Psoas muscle (tissue), 8 donors: ENCODE results near the gene TBC1D2B. TPM values are rescaled to one million over a fixed set of nuclear protein-coding genes. Genes with fewer than 3 reads are reported as not detected.
A peak's percentile ranks its signal among the peaks of the same experiment; 100 is the strongest.

Source experiments
- ATAC-seq, 4 donors: fragments of 200-7000 bp; cut with Tn5 transposase; one replicate each; pipeline ENCODE4 v1.9.1; 2020; ENCODE audit warnings: moderate library complexity in 3 of 4, mild to moderate bottlenecking in 2 of 4
- DNase-seq, 2 donors: peaks; one replicate each; pipeline ENCODE4 v3.0.0-alpha.2; 2020
- H3K27ac ChIP-seq: fragments of 200-600 bp; one replicate; pipeline ENCODE4 v1.8.0; 2022
- H3K27me3 ChIP-seq, 3 donors: fragments of 200-600 bp in 1 of 3; one replicate each; pipeline versions ENCODE4 v1.6.1 to v1.8.0; 2013 to 2022; ENCODE audit warnings: low read length in 2 of 3, mild to moderate bottlenecking in 2 of 3, moderate library complexity in 1 of 3; ENCODE audit not compliant: insufficient read depth in 3 of 3
- H3K36me3 ChIP-seq, 2 donors: fragments of 200-600 bp in 1 of 2; one replicate each; pipeline versions ENCODE4 v1.6.1 to v1.8.0; 2013 to 2022; ENCODE audit warnings: low read depth in 1 of 2, mild to moderate bottlenecking in 1 of 2, moderate library complexity in 1 of 2; ENCODE audit not compliant: insufficient read depth in 1 of 2
- H3K4me1 ChIP-seq: fragments of 200-600 bp; one replicate; pipeline ENCODE4 v1.8.0; 2022
- H3K4me3 ChIP-seq: fragments of 200-600 bp; one replicate; pipeline ENCODE4 v1.8.0; 2022; ENCODE audit warnings: mild to moderate bottlenecking
- H3K9me3 ChIP-seq: fragments of 200-600 bp; one replicate; pipeline ENCODE4 v1.8.0; 2022
- CTCF ChIP-seq: fragments of 200-600 bp; IDR thresholded peaks from one replicate; pipeline ENCODE4 v1.8.0; 2022; ENCODE audit warnings: antibody characterized with exemption
- WGBS, 3 donors: extraction: QIAGEN DNeasy Blood & Tissue Kit; methylation state at CpG; one replicate each; pipeline versions ENCODE4 v1.1.6 to v1.1.7; 2013; 5-methylcytosine and 5-hydroxymethylcytosine counted together
- intact Hi-C, 2 donors: fragments of 100-400 bp; cut with DNase I; formaldehyde crosslinking; loops; one replicate each; pipeline versions ENCODE4 v1.11.0 to v1.14.2; 2022
- polyA plus RNA-seq, 3 donors: library from polyadenylated mRNA; stranded (reverse); fragments of 200-250 nt; gene quantifications; one replicate each; pipeline ENCODE4 v1.2.3, GENCODE V29; 2013
- total RNA-seq, 4 donors: library from RNA; stranded (reverse); fragmentation: NEBNext Ultra II Directional in 2 of 4; extraction: Animal tissue kit (Norgen Biotek cat#: 25700) in 2 of 4; gene quantifications; one replicate each; pipeline versions ENCODE4 v1.2.1 to v1.2.4, GENCODE V29; 2021 to 2023
- donor health status: healthy with polysubstance abuse.
- donor health status: DM: no; HTN: no; CAD: no; lungs with moderate emphysema.
- donor health status: Bipolar disorder and iron deficiency.
- donor health status: healthy.
- donor health status: DM: yes; HTN: yes; CAD: no.
- donor health status: DM: no; HTN: no; CAD: no.
- donor health status: DM: no; HTN: no; CAD: no.
- donor health status: DM: yes; HTN: yes; CAD: no.

Gene TBC1D2B
- total and polyA plus RNA-seq, 7 donors, result 2.8 to 11.8 (median 6.8) TPM

- no peak overlapping the region for H3K4me3 ChIP-seq
- intact Hi-C loops, result no loop called here
- WGBS, 3 donors, result 15 to 25% (median 25%) methylated on average over 2 of the region's 2 CpGs
These were observed 20.7 kb downstream of the TBC1D2B start for GRCh38 chr15:78056714-78057269.

DNA sequence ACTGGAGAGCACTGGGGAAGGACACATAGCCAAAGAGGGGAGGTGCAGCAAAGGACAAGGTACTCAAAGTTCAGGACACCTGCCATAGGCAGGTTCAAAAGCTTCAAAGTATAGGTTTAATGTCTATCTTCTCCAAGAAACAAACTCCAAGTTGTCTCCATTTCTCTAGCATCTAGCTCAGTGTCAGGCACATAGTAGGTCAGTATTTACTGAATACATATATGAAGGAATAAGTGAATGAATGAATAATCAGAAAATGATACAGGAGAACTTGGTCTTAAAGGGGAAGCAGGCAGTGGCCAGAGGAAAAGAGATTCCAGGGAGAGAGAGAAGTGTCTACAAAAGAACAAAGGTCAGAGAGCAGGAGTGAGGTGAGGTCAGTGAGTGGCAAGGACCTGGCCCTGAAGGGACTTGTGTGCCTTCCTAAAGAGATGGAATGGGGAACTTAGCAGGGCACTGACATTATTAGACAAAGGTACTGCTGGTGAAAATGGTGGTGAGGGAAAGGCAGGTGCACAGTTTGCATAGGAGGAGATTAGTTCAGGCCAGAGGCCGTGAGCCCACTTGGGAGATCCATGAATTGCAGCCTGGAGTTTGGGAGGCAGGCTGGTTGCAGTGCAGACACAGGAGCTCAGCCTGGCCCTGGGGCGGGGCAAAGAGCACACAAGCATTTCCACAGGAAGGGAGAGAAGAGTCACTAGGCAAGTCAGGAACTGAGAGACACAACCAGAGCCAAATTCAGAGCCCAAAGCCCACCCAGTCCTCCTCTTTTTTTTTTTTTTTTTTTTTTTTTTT is 21.4 kb downstream of the TBC1D2B start:
- H3K36me3 ChIP-seq, result peaks cover 2 to 11% of the 10 kb centered on the region in 2 donors
- H3K9me3 ChIP-seq, result no peaks in the 10 kb centered on the region
- peaks cover 52% of the 10 kb centered on the region for H3K4me1 ChIP-seq
- DNase-seq (no peak), ATAC-seq (peak in 3 of 4 donors; percentile 4 to 43 (median 19))
- TF ChIP-seq CTCF, result no peak
- H3K27me3 ChIP-seq, result no peaks in the 10 kb centered on the region
- no peak overlapping the region for H3K4me3 ChIP-seq
- peak overlapping the region; percentile 47 for H3K27ac ChIP-seq
- 44 to 53% (median 50%) methylated on average over 2 of the region's 2 CpGs for WGBS, 3 donors
- intact Hi-C loops, result no loop called here

More at GRCh38 chr15:78056714-78057269, 20.7 kb downstream of the TBC1D2B start:
- Histone ChIP-seq H3K27me3 (no peaks in the 10 kb centered on the region), H3K27ac (peak overlapping the region; percentile 47), H3K36me3 (peaks cover 2 to 11% of the 10 kb centered on the region in 2 donors), H3K9me3 (no peaks in the 10 kb centered on the region), H3K4me1 (peaks cover 49% of the 10 kb centered on the region)
- DNase-seq, result no peak
- TF ChIP-seq CTCF, result no peak
- ATAC-seq, result peak; percentile 74 to 95 (median 82)

- H3K9me3 ChIP-seq, result no peaks in the 10 kb centered on the region
- TF ChIP-seq CTCF, result no peak
- no peak overlapping the region for H3K4me3 ChIP-seq
- WGBS, 3 donors, result 61 to 78% (median 64%) methylated on average over 1 of the region's 1 CpG
- ATAC-seq (no peak), DNase-seq (no peak)
- no peaks in the 10 kb centered on the region for H3K27me3 ChIP-seq
- intact Hi-C loops, result loop anchor here in 1 of 2 donors (5.0 kb wide), 1 partner anchor 43 kb away; no protein-coding TSS in a partner anchor
- H3K4me1 ChIP-seq, result peaks cover 59% of the 10 kb centered on the region
- peaks cover 2 to 11% of the 10 kb centered on the region in 2 donors for H3K36me3 ChIP-seq
- no peak overlapping the region for H3K27ac ChIP-seq
These were observed 22.5 kb downstream of the TBC1D2B start for GRCh38 chr15:78054966-78055365.

DNA sequence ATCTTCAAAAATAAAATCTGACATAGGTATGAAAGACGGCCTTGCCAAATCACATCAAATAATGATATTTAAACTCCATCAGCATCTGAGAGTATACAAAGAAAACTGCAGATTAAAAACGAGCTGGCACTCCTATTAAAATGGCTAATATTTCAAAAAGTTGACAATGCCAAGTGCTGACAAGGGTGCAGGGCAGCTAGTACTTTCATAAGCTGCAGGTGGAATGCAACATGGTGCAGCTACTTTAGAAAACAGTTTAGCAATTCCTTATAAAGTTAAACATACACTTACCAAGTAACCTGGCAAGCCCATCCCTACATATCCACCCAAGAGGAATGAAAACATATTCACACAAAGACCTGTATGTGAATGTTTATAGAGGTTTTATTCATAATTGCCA is 23.0 kb downstream of the TBC1D2B start:
- H3K27ac ChIP-seq, result no peak overlapping the region
- intact Hi-C loops, result loop anchor here in 1 of 2 donors (5.0 kb wide), 1 partner anchor 42 kb away; no protein-coding TSS in a partner anchor
- H3K36me3 ChIP-seq, result peaks cover 2 to 11% of the 10 kb centered on the region in 2 donors
- H3K4me1 ChIP-seq, result peaks cover 59% of the 10 kb centered on the region
- H3K9me3 ChIP-seq, result no peaks in the 10 kb centered on the region
- no peaks in the 10 kb centered on the region for H3K27me3 ChIP-seq
- no peak overlapping the region for H3K4me3 ChIP-seq
- ATAC-seq (no peak), DNase-seq (no peak)
- no peak for TF ChIP-seq CTCF
- 65 to 82% (median 77%) methylated on average over 2 of the region's 2 CpGs for WGBS, 3 donors
